PC-9 (cell line): ENCODE measurements around the gene PITPNC1.

ENCODE experiments used
- CTCF ChIP-seq: fragments of 200-600 bp; sonication (generic); conservative IDR thresholded peaks from 2 replicates; pipeline ENCODE4 v1.6.1; 2017; ENCODE audit warnings: mixed run types, antibody characterized with exemption, mild to moderate bottlenecking, moderate library complexity
- EZH2 ChIP-seq: fragments of 200-600 bp; sonication (generic); IDR thresholded peaks from 2 replicates; pipeline ENCODE4 v1.8.0; 2017; ENCODE audit warnings: antibody characterized with exemption, low read depth

GRCh38 chr17:67620088-67620487 is 243.0 kb downstream of the PITPNC1 start:
- TF ChIP-seq CTCF (no peak), EZH2 (no peak)
